ENCODE results near the gene GRSF1. TPM values are rescaled to one million over a fixed set of nuclear protein-coding genes. Genes with fewer than 3 reads are reported as not detected.

The GRSF1 gene
- total and polyA plus RNA-seq, 12 donors = 35.6 to 149 (median 92.5) TPM

- Histone ChIP-seq H3K4me3 (no peak overlapping the region), H3K27me3 (no peaks in the 10 kb centered on the region), H3K27ac (no peak overlapping the region), H3K36me3 (replicated peaks in 1 of 2) (no peaks in the 10 kb centered on the region), H3K4me1 (replicated peaks in 1 of 2) (no peaks in the 10 kb centered on the region), H3K9me3 (replicated peaks in 1 of 3) (no peaks in the 10 kb centered on the region)
- intact Hi-C loops (cut with DNase I) = loop anchor here (10.0 kb wide), 3 partner anchors 46 to 146 kb away; partner anchors contain the start of genes DCK (in 1 of the 2) and MOB1B (in 1 of the 2)
- no peak for TF ChIP-seq POLR2A (IDR thresholded peaks at IDR 0.05)
- no peak for TF ChIP-seq CTCF (IDR thresholded peaks at IDR 0.05)
- 78 to 85% (median 82%) methylated on average over 5 of the region's 5 CpGs for WGBS, 4 donors
- DNase-seq = no peak
These were observed 9.6 kb upstream of the GRSF1 start for GRCh38 chr4:70849291-70849690.

- Histone ChIP-seq H3K36me3 (replicated peaks in 1 of 2) (no peaks in the 10 kb centered on the region), H3K27me3 (no peaks in the 10 kb centered on the region), H3K27ac (no peak overlapping the region), H3K4me3 (no peak overlapping the region), H3K4me1 (replicated peaks in 1 of 2) (peaks cover 0 to 6% of the 10 kb centered on the region in 2 donors), H3K9me3 (replicated peaks in 1 of 3) (no peaks in the 10 kb centered on the region)
- WGBS, 4 donors = 64 to 67% (median 66%) methylated on average over 9 of the region's 9 CpGs
- DNase-seq = peak in 5 of 7 donors; percentile 46 to 65 (median 57)
- intact Hi-C loops (cut with DNase I) = loop anchor here (10.0 kb wide), 3 partner anchors 51 to 151 kb away; partner anchors contain the start of genes DCK (in 1 of the 2) and MOB1B (in 1 of the 2)
- TF ChIP-seq CTCF (IDR thresholded peaks at IDR 0.05) (no peak), POLR2A (IDR thresholded peaks at IDR 0.05) (no peak)
These were observed 4.5 kb upstream of the GRSF1 start for GRCh38 chr4:70844180-70844579.

GRCh38 chr4:70842761-70843435 lies 3.2 kb upstream of the GRSF1 start:
- no peak for DNase-seq
- peak overlapping the region in 3 of 5 donors; percentile 30 to 62 (median 51) for H3K27ac ChIP-seq
- TF ChIP-seq POLR2A (IDR thresholded peaks at IDR 0.05) (no peak), CTCF (IDR thresholded peaks at IDR 0.05) (no peak)
- intact Hi-C loops (cut with DNase I) = loop anchor here (10.0 kb wide), 3 partner anchors 52 to 152 kb away; partner anchors contain the start of genes DCK (in 1 of the 2) and MOB1B (in 1 of the 2)
- H3K36me3 ChIP-seq (replicated peaks in 1 of 2) = no peaks in the 10 kb centered on the region
- no peaks in the 10 kb centered on the region for H3K9me3 ChIP-seq (replicated peaks in 1 of 3)
- H3K27me3 ChIP-seq = no peaks in the 10 kb centered on the region
- no peak overlapping the region for H3K4me3 ChIP-seq
- WGBS, 4 donors = 65 to 83% (median 75%) methylated on average over 6 of the region's 6 CpGs
- peaks cover 6 to 13% of the 10 kb centered on the region in 2 donors for H3K4me1 ChIP-seq (replicated peaks in 1 of 2)

- Histone ChIP-seq H3K9me3 (replicated peaks in 1 of 3) (no peaks in the 10 kb centered on the region), H3K27ac (peak overlapping the region in 3 of 5 donors; percentile 33 to 62 (median 51)), H3K27me3 (no peaks in the 10 kb centered on the region), H3K36me3 (replicated peaks in 1 of 2) (no peaks in the 10 kb centered on the region), H3K4me3 (no peak overlapping the region), H3K4me1 (replicated peaks in 1 of 2) (peaks cover 6 to 17% of the 10 kb centered on the region in 2 donors)
- no peak for DNase-seq
- 47 to 67% (median 63%) methylated on average over 1 of the region's 1 CpG; no CpG with 5 or more reads in 1 of the 4 donors for WGBS, 4 donors
- TF ChIP-seq CTCF (IDR thresholded peaks at IDR 0.05) (no peak), POLR2A (IDR thresholded peaks at IDR 0.05) (no peak)
- intact Hi-C loops (cut with DNase I) = loop anchor here (10.0 kb wide), 3 partner anchors 53 to 153 kb away; partner anchors contain the start of genes DCK (in 1 of the 2) and MOB1B (in 1 of the 2)
These were observed 2.3 kb upstream of the GRSF1 start for GRCh38 chr4:70841951-70842350.
